Measurements from ENCODE around the gene ADGRF3.
"Not testable (repeated sequence)": the region's sequence is repeated elsewhere in the genome, so short reads cannot be mapped to it uniquely, and the experiment has no call there.

ADGRF3 gene

GRCh38 chr2:26330604-26331003 lies 16.0 kb downstream of the ADGRF3 start:
- Histone ChIP-seq H3K9ac (ENCODE audit: low read depth, low read length) (no peak overlapping the region), H3K4me1 (ENCODE audit: insufficient read depth, low read length) (no peaks in the 10 kb centered on the region), H3K9me3 (ENCODE audit: insufficient read depth, low read depth, low read length) (no peaks in the 10 kb centered on the region), H3K4me3 (ENCODE audit: low read length) (no peak overlapping the region), H3K36me3 (ENCODE audit: insufficient read depth, low read depth, low read length) (no peaks in the 10 kb centered on the region), H3K27ac (ENCODE audit: low read length) (no peak overlapping the region), H3K27me3 (ENCODE audit: insufficient read depth, low read length) (no peaks in the 10 kb centered on the region)

GRCh38 chr2:26330114-26330549 lies 16.5 kb downstream of the ADGRF3 start:
- Histone ChIP-seq H3K27ac (ENCODE audit: low read length) (no peak overlapping the region), H3K4me1 (ENCODE audit: insufficient read depth, low read length) (no peaks in the 10 kb centered on the region), H3K9me3 (ENCODE audit: insufficient read depth, low read depth, low read length) (no peaks in the 10 kb centered on the region), H3K9ac (ENCODE audit: low read depth, low read length) (no peak overlapping the region), H3K36me3 (ENCODE audit: insufficient read depth, low read depth, low read length) (no peaks in the 10 kb centered on the region), H3K27me3 (ENCODE audit: insufficient read depth, low read length) (no peaks in the 10 kb centered on the region), H3K4me3 (ENCODE audit: low read length) (no peak overlapping the region)

GRCh38 chr2:26329083-26329482 lies 17.5 kb downstream of the ADGRF3 start:
- not testable (repeated sequence) for H3K4me1 ChIP-seq (ENCODE audit: insufficient read depth, low read length); H3K27ac ChIP-seq (ENCODE audit: low read length); H3K4me3 ChIP-seq (ENCODE audit: low read length); H3K9ac ChIP-seq (ENCODE audit: low read depth, low read length); H3K27me3 ChIP-seq (ENCODE audit: insufficient read depth, low read length); H3K36me3 ChIP-seq (ENCODE audit: insufficient read depth, low read depth, low read length); H3K9me3 ChIP-seq (ENCODE audit: insufficient read depth, low read depth, low read length)

GRCh38 chr2:26327291-26328272 lies 19.0 kb downstream of the ADGRF3 start:
- no peaks in the 10 kb centered on the region for H3K4me1 ChIP-seq (ENCODE audit: insufficient read depth, low read length)
- H3K4me3 ChIP-seq (ENCODE audit: low read length), result no peak overlapping the region
- no peak overlapping the region for H3K9ac ChIP-seq (ENCODE audit: low read depth, low read length)
- no peaks in the 10 kb centered on the region for H3K9me3 ChIP-seq (ENCODE audit: insufficient read depth, low read depth, low read length)
- no peaks in the 10 kb centered on the region for H3K27me3 ChIP-seq (ENCODE audit: insufficient read depth, low read length)
- no peaks in the 10 kb centered on the region for H3K36me3 ChIP-seq (ENCODE audit: insufficient read depth, low read depth, low read length)
- H3K27ac ChIP-seq (ENCODE audit: low read length), result no peak overlapping the region

GRCh38 chr2:26326514-26326913 lies 20.1 kb downstream of the ADGRF3 start:
- Histone ChIP-seq H3K4me1 (ENCODE audit: insufficient read depth, low read length) (no peaks in the 10 kb centered on the region), H3K27ac (ENCODE audit: low read length) (no peak overlapping the region)

GRCh38 chr2:26325851-26326250 lies 20.7 kb downstream of the ADGRF3 start:
- Histone ChIP-seq H3K36me3 (ENCODE audit: insufficient read depth, low read depth, low read length) (no peaks in the 10 kb centered on the region), H3K4me1 (ENCODE audit: insufficient read depth, low read length) (no peaks in the 10 kb centered on the region), H3K27ac (ENCODE audit: low read length) (no peak overlapping the region), H3K27me3 (ENCODE audit: insufficient read depth, low read length) (no peaks in the 10 kb centered on the region), H3K9ac (ENCODE audit: low read depth, low read length) (no peak overlapping the region), H3K4me3 (ENCODE audit: low read length) (no peak overlapping the region), H3K9me3 (ENCODE audit: insufficient read depth, low read depth, low read length) (no peaks in the 10 kb centered on the region)

More at GRCh38 chr2:26326514-26326913, 20.1 kb downstream of the ADGRF3 start:
- H3K27me3 ChIP-seq (ENCODE audit: insufficient read depth, low read length), result no peaks in the 10 kb centered on the region
- H3K9ac ChIP-seq (ENCODE audit: low read depth, low read length), result no peak overlapping the region
- H3K36me3 ChIP-seq (ENCODE audit: insufficient read depth, low read depth, low read length), result no peaks in the 10 kb centered on the region
- H3K9me3 ChIP-seq (ENCODE audit: insufficient read depth, low read depth, low read length), result no peaks in the 10 kb centered on the region
- H3K4me3 ChIP-seq (ENCODE audit: low read length), result no peak overlapping the region

GRCh38 chr2:26324903-26325302 lies 21.7 kb downstream of the ADGRF3 start:
- no peak overlapping the region for H3K27ac ChIP-seq (ENCODE audit: low read length)
- no peak overlapping the region for H3K4me3 ChIP-seq (ENCODE audit: low read length)
- H3K4me1 ChIP-seq (ENCODE audit: insufficient read depth, low read length), result no peaks in the 10 kb centered on the region
- H3K9me3 ChIP-seq (ENCODE audit: insufficient read depth, low read depth, low read length), result no peaks in the 10 kb centered on the region
- H3K27me3 ChIP-seq (ENCODE audit: insufficient read depth, low read length), result no peaks in the 10 kb centered on the region
- no peaks in the 10 kb centered on the region for H3K36me3 ChIP-seq (ENCODE audit: insufficient read depth, low read depth, low read length)
- H3K9ac ChIP-seq (ENCODE audit: low read depth, low read length), result no peak overlapping the region

GRCh38 chr2:26324479-26324878 lies 22.1 kb downstream of the ADGRF3 start:
- H3K4me3 ChIP-seq (ENCODE audit: low read length); H3K4me1 ChIP-seq (ENCODE audit: insufficient read depth, low read length); H3K9me3 ChIP-seq (ENCODE audit: insufficient read depth, low read depth, low read length); H3K9ac ChIP-seq (ENCODE audit: low read depth, low read length); H3K36me3 ChIP-seq (ENCODE audit: insufficient read depth, low read depth, low read length); H3K27ac ChIP-seq (ENCODE audit: low read length); H3K27me3 ChIP-seq (ENCODE audit: insufficient read depth, low read length): not testable (repeated sequence)

- Histone ChIP-seq H3K36me3 (ENCODE audit: insufficient read depth, low read depth, low read length) (no peaks in the 10 kb centered on the region), H3K27ac (ENCODE audit: low read length) (no peak overlapping the region), H3K4me3 (ENCODE audit: low read length) (peak overlapping the region; percentile 36; the same call in 1 of the 2 replicates), H3K9me3 (ENCODE audit: insufficient read depth, low read depth, low read length) (no peaks in the 10 kb centered on the region), H3K27me3 (ENCODE audit: insufficient read depth, low read length) (no peaks in the 10 kb centered on the region), H3K9ac (ENCODE audit: low read depth, low read length) (peak overlapping the region; percentile 72), H3K4me1 (ENCODE audit: insufficient read depth, low read length) (peaks cover 4% of the 10 kb centered on the region; the same call in 1 of the 2 replicates)
Observed at GRCh38 chr2:26318950-26319349, 27.6 kb downstream of the ADGRF3 start.

GRCh38 chr2:26317377-26318105 lies 29.0 kb downstream of the ADGRF3 start:
- peaks cover 4% of the 10 kb centered on the region; the same call in 1 of the 2 replicates for H3K4me1 ChIP-seq (ENCODE audit: insufficient read depth, low read length)
- H3K27ac ChIP-seq (ENCODE audit: low read length), result no peak overlapping the region
- no peaks in the 10 kb centered on the region for H3K9me3 ChIP-seq (ENCODE audit: insufficient read depth, low read depth, low read length)
- H3K4me3 ChIP-seq (ENCODE audit: low read length), result no peak overlapping the region
- no peak overlapping the region for H3K9ac ChIP-seq (ENCODE audit: low read depth, low read length)
- no peaks in the 10 kb centered on the region for H3K27me3 ChIP-seq (ENCODE audit: insufficient read depth, low read length)
- H3K36me3 ChIP-seq (ENCODE audit: insufficient read depth, low read depth, low read length), result no peaks in the 10 kb centered on the region

- Histone ChIP-seq H3K9ac (ENCODE audit: low read depth, low read length) (no peak overlapping the region), H3K27me3 (ENCODE audit: insufficient read depth, low read length) (no peaks in the 10 kb centered on the region), H3K9me3 (ENCODE audit: insufficient read depth, low read depth, low read length) (no peaks in the 10 kb centered on the region), H3K27ac (ENCODE audit: low read length) (no peak overlapping the region), H3K4me3 (ENCODE audit: low read length) (no peak overlapping the region), H3K36me3 (ENCODE audit: insufficient read depth, low read depth, low read length) (no peaks in the 10 kb centered on the region), H3K4me1 (ENCODE audit: insufficient read depth, low read length) (peaks cover 4% of the 10 kb centered on the region; the same call in 1 of the 2 replicates)
Observed at GRCh38 chr2:26316845-26317244, 29.7 kb downstream of the ADGRF3 start.
